Measurements from ENCODE around the gene DNAH17.
"Not testable (repeated sequence)": the region's sequence is repeated elsewhere in the genome, so short reads cannot be mapped to it uniquely, and the experiment has no call there.

The DNAH17 gene

DNA sequence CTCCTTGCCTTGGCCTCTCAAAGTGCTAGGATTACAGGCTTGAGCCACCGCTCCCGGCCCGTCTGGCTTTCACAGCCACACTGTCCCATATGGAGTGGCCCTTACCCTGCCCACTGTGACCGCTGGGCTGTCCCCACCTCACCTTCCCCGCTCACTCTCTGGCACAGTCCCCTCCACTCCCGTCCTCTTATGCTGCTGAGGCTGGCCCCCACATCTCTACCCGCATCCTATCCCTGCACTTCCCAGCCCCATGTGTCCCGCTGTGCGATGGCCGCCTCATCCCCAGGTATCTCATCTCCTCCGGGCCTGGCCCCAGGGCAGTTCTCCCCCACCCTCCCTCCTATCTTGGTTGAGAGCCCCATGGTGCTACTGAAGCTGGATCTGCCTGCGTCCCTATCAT, 105.6 kb downstream of the DNAH17 start:
- DNase-seq = no peak

GRCh38 chr17:78469443-78469842, 107.8 kb downstream of the DNAH17 start:
- no peak for DNase-seq

GRCh38 chr17:78468366-78468765, 108.8 kb downstream of the DNAH17 start:
- DNase-seq = no peak

DNA sequence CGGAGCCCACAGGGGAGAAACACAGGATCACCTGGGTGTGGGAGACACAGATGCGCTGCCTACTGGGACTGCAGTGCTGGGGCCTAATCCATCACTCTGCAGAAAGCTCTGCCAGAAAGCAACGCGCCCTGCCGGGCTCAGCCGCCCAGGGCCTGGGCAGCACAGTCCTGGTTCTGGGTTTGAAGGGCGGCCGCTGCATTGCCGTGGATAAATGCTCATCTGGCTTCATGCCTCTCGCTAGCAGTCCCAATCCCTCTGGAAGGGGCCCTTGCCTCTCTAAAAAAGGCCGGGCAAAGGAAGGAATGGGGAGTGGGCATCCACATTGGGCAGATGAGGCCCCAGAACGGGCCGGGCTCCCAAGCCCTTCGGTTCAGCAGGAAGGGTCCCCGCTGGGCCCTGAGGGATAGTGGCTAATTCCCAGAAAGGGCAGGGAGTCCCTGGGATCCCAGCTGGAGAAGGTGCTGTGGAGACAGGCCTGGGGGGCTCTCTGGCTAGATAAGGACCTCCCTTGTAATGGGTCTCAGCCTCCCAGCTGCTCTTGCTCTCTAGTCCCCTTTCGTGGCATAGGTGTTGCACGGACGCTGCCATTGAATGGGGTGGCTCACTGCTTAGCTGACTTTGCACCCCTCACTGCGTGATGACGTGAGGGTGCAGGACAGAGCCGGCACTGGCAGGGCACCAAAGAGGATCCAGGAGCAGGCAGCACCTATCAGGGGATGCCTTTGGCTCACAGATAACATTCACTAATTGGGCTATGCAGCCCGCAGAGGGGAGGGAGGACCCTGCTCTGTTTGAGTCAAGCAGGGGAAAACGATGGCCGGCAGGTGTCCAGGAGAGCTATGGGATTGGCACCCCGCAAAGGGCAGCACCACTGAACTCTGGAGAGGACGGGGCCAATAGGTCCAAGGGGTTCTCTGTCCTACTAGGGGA, 110.1 kb downstream of the DNAH17 start:
- DNase-seq = no peak

- DNase-seq = not testable (repeated sequence)
Observed at GRCh38 chr17:78466109-78466785, 110.9 kb downstream of the DNAH17 start.

GRCh38 chr17:78462148-78462547, 115.0 kb downstream of the DNAH17 start:
- no peak for DNase-seq

- DNase-seq = no peak
Observed at GRCh38 chr17:78461799-78462053, 115.5 kb downstream of the DNAH17 start.

DNA sequence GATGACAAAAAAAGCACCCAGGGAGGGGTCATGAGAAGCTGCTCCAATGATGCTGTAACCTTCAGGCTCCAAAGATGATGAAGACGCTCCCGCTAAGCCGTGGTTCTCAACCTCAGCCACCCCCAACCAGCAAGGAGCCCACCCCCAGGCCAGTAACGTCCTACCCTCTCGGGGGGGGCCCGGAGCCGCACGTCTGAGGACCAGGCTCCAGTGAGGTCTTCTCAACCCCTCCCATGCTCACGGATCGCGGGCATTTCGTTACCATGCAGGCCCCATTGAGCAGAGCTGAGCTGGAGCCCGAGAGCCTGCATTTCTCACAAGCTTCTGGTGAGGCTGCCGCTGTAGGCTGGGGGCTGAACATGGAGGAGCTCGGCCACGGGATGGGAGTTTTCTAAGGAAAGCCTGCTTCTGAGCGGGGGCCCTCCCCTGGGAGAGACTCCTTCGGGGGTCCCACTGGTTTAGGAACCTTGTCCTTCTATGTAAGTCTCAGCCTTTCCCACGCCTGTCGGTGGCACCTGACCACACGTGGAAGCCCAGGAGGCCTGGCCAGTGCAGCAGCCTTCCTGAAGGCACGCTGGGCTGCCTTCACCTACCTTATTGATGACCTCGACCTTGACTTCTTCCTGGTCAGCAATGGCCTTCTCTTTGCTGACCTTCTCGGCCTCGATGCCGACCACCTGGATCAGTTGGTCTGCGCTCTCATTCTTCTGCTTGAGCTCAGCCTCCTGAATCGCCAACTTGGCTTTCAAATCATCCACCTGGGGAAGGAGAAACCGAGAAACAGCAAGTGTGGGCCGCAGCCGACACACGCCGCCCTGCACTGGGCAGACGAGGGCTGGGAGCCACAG, 116.0 kb downstream of the DNAH17 start:
- DNase-seq = no peak

- DNase-seq = no peak
Observed at GRCh38 chr17:78460176-78460675, 117.0 kb downstream of the DNAH17 start.

GRCh38 chr17:78459696-78460095, 117.5 kb downstream of the DNAH17 start:
- no peak for DNase-seq

DNA sequence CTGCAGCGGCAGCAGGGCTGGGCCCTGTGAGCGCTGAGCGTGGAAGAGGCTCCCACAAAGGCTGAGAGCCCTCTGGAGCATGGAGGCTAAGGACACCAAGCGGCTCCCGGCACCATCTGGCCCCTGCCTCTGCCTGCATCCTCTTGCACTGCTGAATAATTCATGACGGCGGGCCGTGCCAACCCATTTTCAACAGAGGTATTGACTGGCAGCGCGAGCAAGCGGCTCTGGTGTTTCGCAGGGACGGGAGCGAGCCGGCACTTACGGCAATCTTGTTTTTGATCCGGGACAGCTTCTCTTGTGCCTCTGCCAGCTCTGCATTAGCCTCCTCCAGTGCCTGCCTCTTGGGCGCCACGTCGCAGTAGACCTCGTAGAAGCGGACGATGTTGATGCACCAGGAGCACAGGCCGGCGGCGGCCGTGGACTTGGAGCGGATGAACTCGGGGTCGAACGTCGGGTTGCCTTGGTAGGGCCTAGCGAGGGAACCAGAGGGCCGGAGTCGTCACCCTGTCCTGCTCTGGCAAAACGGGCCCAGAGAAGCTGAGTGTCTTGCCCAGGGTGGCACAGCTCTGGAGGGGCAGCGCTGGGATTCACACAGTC, 118.4 kb downstream of the DNAH17 start:
- no peak for DNase-seq

DNA sequence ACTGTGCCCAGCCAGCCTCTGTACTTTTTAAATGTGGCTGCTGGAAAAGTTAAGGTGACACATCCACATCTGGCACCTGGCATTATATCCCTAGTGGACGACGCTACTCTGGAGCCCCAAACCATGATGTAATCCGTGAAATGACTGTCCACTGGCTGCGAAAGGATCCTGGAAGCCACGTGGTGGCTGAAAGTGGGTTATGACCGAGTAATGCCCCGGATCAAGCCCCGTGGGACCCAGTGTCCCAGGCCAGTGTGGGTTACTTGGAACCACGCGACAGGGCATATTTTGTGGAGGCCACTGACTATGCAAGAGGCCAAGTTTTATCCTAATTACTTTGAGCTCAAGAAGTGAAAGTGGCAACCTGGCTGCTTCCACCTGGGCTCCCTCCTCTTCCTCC, 119.1 kb downstream of the DNAH17 start:
- no peak for DNase-seq

DNA sequence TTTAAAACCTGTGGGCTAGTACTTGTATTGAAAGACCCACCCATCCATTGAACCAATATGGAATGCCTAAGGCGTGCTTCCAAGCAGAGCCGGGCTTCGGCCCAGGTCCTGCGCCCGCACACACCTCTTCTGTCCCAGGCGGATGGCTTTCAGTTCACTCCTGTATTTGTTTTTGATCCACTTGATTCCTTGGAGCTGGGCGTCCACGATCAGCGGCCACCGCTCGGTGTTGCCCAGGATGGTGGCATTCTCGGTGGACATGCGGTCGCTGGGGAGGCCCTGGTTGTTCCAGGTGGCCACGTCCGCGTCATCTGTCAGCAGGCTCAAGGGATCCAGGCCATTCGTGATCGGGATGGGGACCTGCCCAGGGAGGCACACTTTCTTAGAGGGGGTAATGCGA, 122.8 kb downstream of the DNAH17 start:
- no peak for DNase-seq

- no peak for DNase-seq
Observed at GRCh38 chr17:78451753-78452152, 125.4 kb downstream of the DNAH17 start.

DNA sequence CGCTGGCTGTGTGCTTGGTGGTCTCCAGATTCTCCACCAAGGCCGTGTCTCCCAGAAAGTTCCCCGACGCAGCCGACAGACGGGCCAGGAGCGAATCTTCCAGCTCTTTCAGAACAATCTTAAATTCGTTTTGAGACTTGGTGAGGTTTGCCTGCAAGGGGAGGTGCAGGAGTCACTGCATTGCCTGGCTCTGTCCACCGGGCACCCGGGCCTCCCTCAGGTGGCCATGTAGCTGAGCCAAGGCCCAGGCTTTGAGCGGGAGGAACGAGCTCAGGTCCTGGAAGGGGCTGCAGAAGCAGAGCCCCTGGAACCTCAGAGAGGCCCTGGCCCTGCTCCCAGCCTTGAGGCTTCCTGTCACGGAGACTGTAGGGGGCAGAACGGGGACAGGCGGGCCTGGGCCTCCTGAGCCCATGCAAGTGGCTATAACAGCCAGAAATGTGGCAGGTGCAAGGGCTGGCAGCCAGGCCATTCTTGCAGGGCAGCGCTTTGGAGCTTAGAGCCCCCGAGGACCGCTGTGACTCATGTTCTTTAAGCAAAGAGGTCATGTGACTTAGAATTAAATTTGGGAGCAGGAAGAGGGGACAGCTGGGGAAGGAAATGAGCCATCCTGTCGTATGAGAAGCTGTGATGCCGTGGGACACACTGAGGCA, 126.4 kb downstream of the DNAH17 start:
- DNase-seq = no peak

- DNase-seq = no peak
Observed at GRCh38 chr17:78449983-78450595, 127.1 kb downstream of the DNAH17 start.

GRCh38 chr17:78448356-78448993, 128.7 kb downstream of the DNAH17 start:
- DNase-seq = no peak

DNA sequence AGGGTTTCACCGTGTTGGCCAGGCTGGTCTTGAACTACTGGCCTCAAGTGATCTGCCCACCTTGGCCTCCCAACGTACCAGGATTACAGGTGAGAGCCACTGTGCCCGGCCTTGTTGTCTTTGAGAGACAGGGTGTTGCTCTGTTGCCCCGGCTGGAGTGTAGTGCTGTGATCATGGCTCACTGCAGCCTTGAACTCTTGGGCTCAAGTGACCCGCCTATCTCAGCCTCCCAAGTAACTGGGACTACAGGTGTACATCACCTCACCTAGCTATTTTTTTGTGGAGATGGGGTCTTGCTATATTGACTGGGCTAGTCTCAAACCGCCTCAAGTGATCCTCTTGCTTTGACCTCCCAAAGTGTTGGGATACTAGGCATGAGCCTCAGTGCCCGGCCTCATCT, 130.4 kb downstream of the DNAH17 start:
- no peak for DNase-seq

DNA sequence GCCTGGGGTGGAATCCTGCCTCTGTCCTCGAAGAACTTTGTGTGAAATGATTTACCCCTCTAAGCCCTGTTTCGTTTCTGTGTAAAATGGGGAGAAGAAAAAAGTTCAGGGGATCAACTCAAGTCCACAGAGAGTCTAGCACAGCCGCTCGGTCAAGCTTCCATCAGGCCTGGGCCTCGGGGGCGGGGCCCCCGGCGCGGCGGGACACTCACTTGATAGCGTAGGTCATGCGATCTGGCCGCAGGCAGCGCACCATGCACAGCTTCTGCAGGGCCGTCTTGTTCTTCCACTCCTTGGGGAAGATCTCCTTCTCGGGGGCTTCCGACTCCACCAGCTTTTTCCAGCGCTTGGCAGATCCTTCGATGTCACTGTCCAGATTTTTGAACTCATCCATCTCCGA, 132.8 kb downstream of the DNAH17 start:
- no peak for DNase-seq

GRCh38 chr17:78442648-78443218, 134.5 kb downstream of the DNAH17 start:
- peak; percentile 7 for DNase-seq

Measured in CD4-positive, alpha-beta T cell treated with Interleukin-12 subunit alpha and Interleukin-12 subunit beta, for 1 hour (primary cell).